ENCODE data around the gene ZNF714. TPM values are rescaled to one million over a fixed set of nuclear protein-coding genes. Genes with fewer than 3 reads are reported as not detected.

Gene ZNF714
- total RNA-seq, result 10 to 100 TPM; 13.3 to 16.6 TPM

GRCh38 chr19:21082011-21082975 is at the start of gene ZNF714:
ZNF714 (plus strand) TSS chr19:21082203; CDS start chr19:21098269, 16,066 bp downstream.
- ChIA-PET POLR2A (interaction anchor here (0.7 to 1.5 kb wide), 3 partner anchors 62 to 266 kb away, joined by 3 to 8 read pairs (median 6); partner anchors contain the start of gene ZNF430), CTCF (interaction anchor here (0.8 kb wide), 1 partner anchor 173 kb away, joined by 3 read pairs; no protein-coding TSS in a partner anchor)

- ChIA-PET CTCF (no interaction called here), POLR2A (no interaction called here)
Observed at GRCh38 chr19:21045028-21045427, 37.0 kb upstream of the ZNF714 start.

- ChIA-PET CTCF (no interaction called here), POLR2A (no interaction called here)
Observed at GRCh38 chr19:21046489-21046888, 35.5 kb upstream of the ZNF714 start.

GRCh38 chr19:21047716-21048115 is 34.3 kb upstream of the ZNF714 start:
- ChIA-PET CTCF (no interaction called here), POLR2A (no interaction called here)

- ChIA-PET POLR2A (no interaction called here), CTCF (no interaction called here)
Observed at GRCh38 chr19:21052902-21053301, 29.1 kb upstream of the ZNF714 start.

GRCh38 chr19:21065336-21065735 is 16.7 kb upstream of the ZNF714 start:
- ChIA-PET POLR2A (no interaction called here), CTCF (interaction anchor here (0.7 kb wide), 1 partner anchor 722 kb away, joined by 3 read pairs; no protein-coding TSS in a partner anchor)

GRCh38 chr19:21084343-21084742 is 2.3 kb downstream of the ZNF714 start:
- ChIA-PET POLR2A (no interaction called here), CTCF (no interaction called here)

- ChIA-PET POLR2A (no interaction called here), CTCF (no interaction called here)
Observed at GRCh38 chr19:21087871-21088270, 5.9 kb downstream of the ZNF714 start.

GRCh38 chr19:21092109-21092508 is 10.1 kb downstream of the ZNF714 start:
- ChIA-PET POLR2A (interaction anchor here (0.7 kb wide), 1 partner anchor 221 kb away, joined by 5 read pairs; no protein-coding TSS in a partner anchor), CTCF (interaction anchor here (0.7 kb wide), 2 partner anchors 627 to 895 kb away, joined by 4 read pairs; no protein-coding TSS in a partner anchor)

GRCh38 chr19:21094347-21095025 is 12.5 kb downstream of the ZNF714 start:
- POLR2A ChIA-PET, result no interaction called here
- CTCF ChIA-PET, result no interaction called here

- POLR2A ChIA-PET, result no interaction called here
- CTCF ChIA-PET, result no interaction called here
Observed at GRCh38 chr19:21098291-21098690, 16.3 kb downstream of the ZNF714 start.

GRCh38 chr19:21101521-21102242 is 19.7 kb downstream of the ZNF714 start:
- ChIA-PET CTCF (no interaction called here), POLR2A (no interaction called here)

GRCh38 chr19:21109116-21109515 is 27.1 kb downstream of the ZNF714 start:
- POLR2A ChIA-PET, result no interaction called here
- CTCF ChIA-PET, result no interaction called here

GRCh38 chr19:21110183-21110582 is 28.2 kb downstream of the ZNF714 start:
- ChIA-PET CTCF (no interaction called here), POLR2A (no interaction called here)

- ChIA-PET POLR2A (no interaction called here), CTCF (no interaction called here)
Observed at GRCh38 chr19:21115430-21115829, 33.4 kb downstream of the ZNF714 start.

- ChIA-PET CTCF (no interaction called here), POLR2A (no interaction called here)
Observed at GRCh38 chr19:21117041-21117907, 35.3 kb downstream of the ZNF714 start.

GRCh38 chr19:21126078-21126477 is 44.1 kb downstream of the ZNF714 start:
- POLR2A ChIA-PET, result no interaction called here
- CTCF ChIA-PET, result no interaction called here

- ChIA-PET POLR2A (no interaction called here), CTCF (no interaction called here)
Observed at GRCh38 chr19:21127001-21127400, 45.0 kb downstream of the ZNF714 start.

GRCh38 chr19:21127898-21128297 is 45.9 kb downstream of the ZNF714 start:
- POLR2A ChIA-PET, result no interaction called here
- CTCF ChIA-PET, result no interaction called here

Data from activated CD8-positive, alpha-beta memory T cell treated with anti-CD3 and anti-CD28 coated beads for 36 hours (primary cell).